H1 (cell line): ENCODE results near the gene AHDC1. TPM values are rescaled to one million over a fixed set of nuclear protein-coding genes. Genes with fewer than 3 reads are reported as not detected.

Experiments
- CHD7 ChIP-seq: fragments of 300-600 bp; sonication (generic); IDR thresholded peaks from 2 replicates; pipeline ENCODE4 v1.7.1; 2012; ENCODE audit warnings: low read length, moderate library complexity, mild to moderate bottlenecking, inconsistent platforms; ENCODE audit not compliant: insufficient replicate concordance
- KDM4A ChIP-seq: IDR thresholded peaks from one replicate; pipeline ENCODE4 v1.7.1; 2012; ENCODE audit warnings: low read depth, mild to moderate bottlenecking, moderate library complexity, low read length, inconsistent platforms; ENCODE audit not compliant: severe bottlenecking
- YY1 ChIP-seq: IDR thresholded peaks from 2 replicates; pipeline ENCODE4 v1.6.1; 2011; ENCODE audit warnings: low read depth, mild to moderate bottlenecking, low read length
- polyA plus RNA-seq, 7 experiments: library from polyadenylated mRNA; depleted of rRNA in 3 of 7; stranded (reverse) in 5 of 7; unstranded in 2 of 7; fragments of >200 nt in 5 of 7; fragments of 200-250 nt in 2 of 7; gene quantifications; 1 replicate in 5 of 7; 2 replicates in 1 of 7; 4 replicates in 1 of 7; pipeline versions ENCODE4 v1.2.1 to v1.2.3, GENCODE V29; 2011 to 2013; ENCODE audit warnings: missing spikeins in 2 of 7, mixed read lengths in 2 of 7
- total RNA-seq: library from RNA; stranded (reverse); fragmentation: NEBNext Ultra II Directional; extraction: Animal tissue kit (Norgen Biotek cat#: 25700); gene quantifications from 2 replicates; pipeline ENCODE4 v1.2.1, GENCODE V29; 2021

Gene AHDC1
- total and polyA plus RNA-seq, 2 of the 8 experiments (the other 6 are each of a cell fraction or from before 2014, with no cell fraction given): 4.4 to 35.1 TPM

GRCh38 chr1:27518808-27519207 is 85.1 kb downstream of the AHDC1 start (continued):
- no peak for TF ChIP-seq CHD7
- TF ChIP-seq KDM4A: no peak
- no peak for TF ChIP-seq YY1
